Common myeloid progenitor, CD34-positive (primary cell): ENCODE measurements around the gene SOX3. TPM values are rescaled to one million over a fixed set of nuclear protein-coding genes. Genes with fewer than 3 reads are reported as not detected.
A peak's percentile ranks its signal among the peaks of the same experiment; 100 is the strongest.

Experiments used
- CTCF ChIA-PET: fragments of 350-600 bp; sonication (Branson Sonifier 250); formaldehyde crosslinking; loops from one replicate; lab custom pipeline; 2021; ENCODE audit warnings: antibody characterized with exemption; lab: Charles Lee
- POLR2A ChIA-PET: fragments of 350-600 bp; sonication (Branson Sonifier 250); formaldehyde crosslinking; loops from one replicate; lab custom pipeline; 2021; ENCODE audit warnings: antibody characterized with exemption; lab: Charles Lee
- DNase-seq, 3 donors: peaks; one replicate each; pipeline versions ENCODE4 v3.0.0 to v3.0.0-alpha.2; 2013
- H3K27ac ChIP-seq, 2 experiments: 1 replicate in 1 of 2; 2 replicates in 1 of 2; pipeline ENCODE4 v1.7.0; 2013; ENCODE audit warnings: inconsistent platforms in 2 of 2, low read length in 2 of 2, mild to moderate bottlenecking in 2 of 2, low read depth in 1 of 2, moderate library complexity in 1 of 2; ENCODE audit not compliant: severe bottlenecking in 2 of 2, insufficient read depth in 1 of 2, poor library complexity in 1 of 2
- H3K27me3 ChIP-seq, 5 experiments: replicated peaks in 2 of 5; 1 replicate in 3 of 5; 2 replicates in 2 of 5; pipeline versions ENCODE4 v1.6.1 to v1.7.0; 2013; ENCODE audit warnings: low read length in 4 of 5, mild to moderate bottlenecking in 2 of 5, moderate library complexity in 2 of 5, inconsistent platforms in 1 of 5; ENCODE audit not compliant: insufficient read depth in 5 of 5, control insufficient read depth in 4 of 5
- H3K36me3 ChIP-seq, 4 experiments: 1 replicate in 2 of 4; 2 replicates in 2 of 4; pipeline versions ENCODE4 v1.6.1 to v1.7.0; 2013; ENCODE audit warnings: low read length in 3 of 4, control low read depth in 1 of 4, mild to moderate bottlenecking in 1 of 4; ENCODE audit not compliant: control insufficient read depth in 4 of 4, insufficient read depth in 4 of 4
- H3K4me1 ChIP-seq, 4 experiments: 1 replicate in 3 of 4; 2 replicates in 1 of 4; pipeline versions ENCODE4 v1.6.1 to v1.7.1; 2013; ENCODE audit warnings: low read length in 3 of 4, mild to moderate bottlenecking in 3 of 4, control low read depth in 1 of 4, inconsistent platforms in 1 of 4, moderate library complexity in 1 of 4; ENCODE audit not compliant: control insufficient read depth in 4 of 4, insufficient read depth in 4 of 4; ENCODE audit errors: control extremely low read depth in 1 of 4
- H3K4me3 ChIP-seq, 7 experiments: 1 replicate in 4 of 7; 2 replicates in 3 of 7; pipeline versions ENCODE4 v1.5.1 to v1.7.0; 2013; ENCODE audit warnings: mild to moderate bottlenecking in 7 of 7, low read length in 6 of 7, moderate library complexity in 6 of 7, inconsistent platforms in 2 of 7, low read depth in 2 of 7, control low read depth in 1 of 7; ENCODE audit not compliant: insufficient read depth in 4 of 7, control insufficient read depth in 1 of 7; ENCODE audit errors: extremely low read depth in 1 of 7
- H3K9me3 ChIP-seq, 5 experiments: 1 replicate in 4 of 5; 2 replicates in 1 of 5; pipeline versions ENCODE4 v1.6.1 to v1.7.1; 2013; ENCODE audit warnings: low read length in 4 of 5, mild to moderate bottlenecking in 2 of 5, inconsistent platforms in 1 of 5, low read depth in 1 of 5, moderate library complexity in 1 of 5; ENCODE audit not compliant: control insufficient read depth in 4 of 5, insufficient read depth in 2 of 5; ENCODE audit errors: control extremely low read depth in 1 of 5
- WGBS: methylation state at CpG from one replicate; pipeline ENCODE4 v1.1.5; 2013; ENCODE audit not compliant: insufficient coverage; 5-methylcytosine and 5-hydroxymethylcytosine counted together
- polyA plus RNA-seq: library from polyadenylated mRNA; unstranded; fragments of 120-200 nt; gene quantifications from one replicate; pipeline ENCODE4 v1.2.1, GENCODE V29; 2013

The SOX3 gene
- not detected for polyA plus RNA-seq

DNA sequence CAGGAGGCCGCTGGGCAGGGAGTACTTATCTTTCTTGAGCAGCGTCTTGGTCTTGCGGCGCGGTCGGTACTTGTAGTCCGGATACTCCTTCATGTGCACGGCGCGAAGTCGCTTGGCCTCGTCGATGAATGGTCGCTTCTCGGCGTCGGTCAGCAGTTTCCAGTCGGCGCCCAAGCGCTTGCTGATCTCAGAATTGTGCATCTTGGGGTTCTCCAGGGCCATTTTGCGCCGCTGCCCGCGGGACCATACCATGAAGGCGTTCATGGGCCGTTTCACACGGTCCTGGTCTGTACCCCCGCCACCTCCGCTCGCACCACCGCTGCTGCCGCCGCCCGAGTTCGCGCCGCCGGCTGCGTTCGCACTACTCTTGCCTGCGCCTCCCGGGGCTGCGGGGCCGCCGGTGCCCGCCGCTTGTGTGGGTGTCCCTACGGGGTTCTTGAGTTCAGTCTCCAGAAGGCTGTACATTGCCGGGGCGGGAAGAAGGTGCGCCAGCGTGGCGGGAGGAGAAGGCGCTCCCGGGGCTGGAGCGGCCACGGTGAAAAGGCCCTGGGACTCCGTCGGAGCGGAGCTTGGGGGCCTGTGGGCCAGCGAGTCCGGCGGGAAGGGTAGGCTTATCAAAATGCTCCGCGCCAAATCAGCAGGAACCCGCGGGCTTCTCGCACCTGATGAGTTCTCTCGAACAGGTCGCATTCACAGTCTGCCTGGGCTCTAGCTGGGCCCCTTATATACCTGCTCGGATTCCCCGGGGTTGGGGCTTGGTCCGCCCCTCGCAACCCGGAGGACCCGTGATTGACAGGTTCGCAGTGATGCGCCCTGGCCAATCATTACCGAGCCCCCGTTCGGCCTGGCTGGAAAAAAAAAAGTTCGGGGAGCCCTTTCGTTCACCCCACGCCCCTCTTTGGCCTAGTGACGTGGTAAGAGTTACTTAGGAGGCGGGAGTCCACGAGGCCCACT, at the start of gene SOX3:
TSS of gene SOX3 (minus strand) at position 699 of the 954 bp plus-strand sequence. CDS start at position 690, 9 bp downstream.
- Histone ChIP-seq H3K27me3 (peaks cover 0 to 97% (median 13%) of the 10 kb centered on the region in 5 experiments), H3K27ac (no peak within 1 kb of the TSS), H3K9me3 (peaks cover 0 to 25% (median 6%) of the 10 kb centered on the region in 5 experiments), H3K4me3 (peak within 1 kb of the TSS in 6 of 7 experiments; percentile 7 to 59 (median 38)), H3K36me3 (no peaks in the 10 kb centered on the region), H3K4me1 (peaks cover 0 to 16% (median 5%) of the 10 kb centered on the region in 4 experiments)
- ChIA-PET POLR2A (no interaction called here), CTCF (no interaction called here)
- peak in 1 of 3 donors; percentile 47 for DNase-seq
- 30% methylated on average over 83 of the region's 87 CpGs for WGBS

- peaks cover 0 to 2% (median 0%) of the 10 kb centered on the region in 5 experiments for H3K27me3 ChIP-seq
- ChIA-PET POLR2A (no interaction called here), CTCF (no interaction called here)
- no peak overlapping the region for H3K4me3 ChIP-seq
- no peaks in the 10 kb centered on the region for H3K36me3 ChIP-seq
- H3K27ac ChIP-seq: no peak overlapping the region
- WGBS: 90% methylated on average over 1 of the region's 1 CpG
- no peaks in the 10 kb centered on the region for H3K9me3 ChIP-seq
- no peak for DNase-seq
- no peaks in the 10 kb centered on the region for H3K4me1 ChIP-seq
Observed at GRCh38 chrX:140548985-140549384, 44.1 kb upstream of the SOX3 start.

GRCh38 chrX:140526171-140526570, 21.3 kb upstream of the SOX3 start:
- DNase-seq: no peak
- H3K27me3 ChIP-seq: peaks cover 0 to 3% (median 0%) of the 10 kb centered on the region in 5 experiments
- CTCF ChIA-PET: no interaction called here
- H3K27ac ChIP-seq: no peak overlapping the region
- no peaks in the 10 kb centered on the region for H3K4me1 ChIP-seq
- H3K9me3 ChIP-seq: no peaks in the 10 kb centered on the region
- H3K36me3 ChIP-seq: no peaks in the 10 kb centered on the region
- 63% methylated on average over 1 of the region's 5 CpGs for whole genome bisulfite sequencing
- POLR2A ChIA-PET: no interaction called here
- H3K4me3 ChIP-seq: no peak overlapping the region

DNA sequence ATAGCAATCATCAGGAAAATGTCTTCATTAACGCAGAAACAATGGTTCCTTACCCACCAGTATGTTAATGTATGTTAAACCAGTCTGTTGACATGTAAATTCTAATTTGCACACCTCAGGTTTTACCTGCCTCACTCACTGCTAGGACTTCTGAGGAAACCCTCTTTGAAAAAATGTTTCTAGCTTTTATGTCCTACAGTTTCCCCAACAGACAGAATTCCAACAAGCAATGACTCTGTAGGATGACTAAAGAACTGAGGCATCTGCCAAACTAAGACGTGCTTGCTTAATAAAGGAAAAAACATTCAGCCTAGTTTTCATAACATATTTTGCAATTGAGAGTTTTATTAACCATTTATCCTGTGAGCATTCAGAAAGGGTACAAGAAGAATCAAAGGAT, 20.6 kb upstream of the SOX3 start:
- DNase-seq: no peak
- ChIA-PET CTCF (no interaction called here), POLR2A (no interaction called here)
- no peaks in the 10 kb centered on the region for H3K36me3 ChIP-seq
- H3K27me3 ChIP-seq: peaks cover 0 to 3% (median 0%) of the 10 kb centered on the region in 5 experiments
- H3K27ac ChIP-seq: no peak overlapping the region
- H3K9me3 ChIP-seq: no peaks in the 10 kb centered on the region
- H3K4me1 ChIP-seq: no peaks in the 10 kb centered on the region
- H3K4me3 ChIP-seq: no peak overlapping the region
- WGBS: no CpG with 5 or more reads among the region's 2 CpGs

DNA sequence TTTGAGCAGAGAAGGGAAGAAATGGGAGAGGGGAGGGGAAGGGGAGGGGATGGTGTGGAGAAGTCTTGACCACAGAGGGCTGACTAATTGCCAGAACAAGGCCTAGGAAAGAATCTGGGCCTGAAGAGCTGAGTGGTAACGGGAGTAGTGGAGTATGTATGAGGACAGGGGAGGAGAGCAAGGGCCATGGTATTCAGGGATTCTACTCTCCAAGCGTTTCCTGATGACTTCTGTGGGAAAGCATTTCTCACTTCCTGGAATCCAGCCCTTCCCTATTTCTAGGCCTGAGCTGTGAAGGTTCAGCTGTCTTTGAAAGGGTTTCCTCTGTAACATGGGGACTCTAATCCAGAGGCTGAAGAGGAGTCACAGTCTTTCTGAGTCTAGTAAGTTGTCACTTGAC, 19.7 kb upstream of the SOX3 start:
- no peaks in the 10 kb centered on the region for H3K36me3 ChIP-seq
- no peaks in the 10 kb centered on the region for H3K9me3 ChIP-seq
- H3K4me1 ChIP-seq: no peaks in the 10 kb centered on the region
- peaks cover 0 to 6% (median 2%) of the 10 kb centered on the region in 5 experiments for H3K27me3 ChIP-seq
- WGBS: 63% methylated on average over 1 of the region's 2 CpGs
- DNase-seq: no peak
- no peak overlapping the region for H3K4me3 ChIP-seq
- no peak overlapping the region for H3K27ac ChIP-seq
- CTCF ChIA-PET: no interaction called here
- POLR2A ChIA-PET: no interaction called here

DNA sequence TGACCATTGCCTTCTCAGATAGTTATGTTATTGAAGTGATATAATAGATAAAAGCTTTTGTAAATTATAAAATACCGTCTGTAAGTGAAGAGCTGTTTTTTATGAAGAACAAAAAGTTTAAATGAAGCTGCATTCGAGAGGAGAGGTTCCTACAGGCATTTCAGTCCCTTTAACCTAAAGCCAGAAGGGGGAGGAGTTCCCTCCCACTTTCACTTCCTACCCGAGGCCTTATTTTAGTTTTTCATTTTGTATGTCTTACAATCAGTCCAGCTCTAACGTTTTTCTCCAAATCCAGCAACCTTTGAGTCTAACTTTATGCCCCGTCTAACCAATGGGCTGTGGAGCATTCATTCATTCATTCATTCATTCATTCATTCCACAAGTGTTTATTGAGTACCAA, 16.5 kb upstream of the SOX3 start:
- no peaks in the 10 kb centered on the region for H3K9me3 ChIP-seq
- H3K27me3 ChIP-seq: peaks cover 0 to 20% (median 9%) of the 10 kb centered on the region in 5 experiments
- ChIA-PET CTCF (no interaction called here), POLR2A (no interaction called here)
- no peaks in the 10 kb centered on the region for H3K36me3 ChIP-seq
- H3K27ac ChIP-seq: no peak overlapping the region
- WGBS: 39% methylated on average over 3 of the region's 5 CpGs
- no peak for DNase-seq
- no peaks in the 10 kb centered on the region for H3K4me1 ChIP-seq
- H3K4me3 ChIP-seq: no peak overlapping the region

DNA sequence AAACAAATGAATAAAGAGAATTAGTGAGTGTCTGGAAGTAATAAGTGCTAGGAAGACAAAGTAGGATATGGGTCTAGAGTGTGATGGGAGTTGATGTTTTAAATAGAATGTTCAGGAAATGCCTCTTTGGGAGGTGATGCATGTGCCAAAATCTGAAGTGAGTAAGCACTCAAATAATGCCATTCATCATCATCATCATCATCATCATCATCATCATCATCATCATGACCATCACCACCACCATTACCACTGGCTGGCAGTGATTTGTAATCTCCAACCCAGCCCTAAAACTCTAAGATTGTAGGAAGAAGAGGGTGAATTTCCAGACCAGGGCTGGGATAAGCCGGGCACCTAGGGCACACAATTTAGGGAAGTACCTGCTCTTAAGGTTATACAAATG, 9.7 kb upstream of the SOX3 start:
- POLR2A ChIA-PET: no interaction called here
- Histone ChIP-seq H3K27ac (no peak overlapping the region), H3K4me1 (no peaks in the 10 kb centered on the region), H3K36me3 (no peaks in the 10 kb centered on the region), H3K9me3 (peaks cover 0 to 6% (median 0%) of the 10 kb centered on the region in 5 experiments), H3K27me3 (peaks cover 0 to 61% (median 22%) of the 10 kb centered on the region in 5 experiments), H3K4me3 (no peak overlapping the region)
- no peak for DNase-seq
- no CpG with 5 or more reads among the region's 1 CpG for WGBS
- CTCF ChIA-PET: no interaction called here
